ENCODE results near the gene FAM210A.

- TF ChIP-seq POLR2A (IDR thresholded peaks at IDR 0.05; ENCODE audit: low read depth): no peak
- TF ChIP-seq CTCF (IDR thresholded peaks at IDR 0.05): no peak
Measured at GRCh38 chr18:13624563-13625237, 101.7 kb downstream of the FAM210A start.
